ENCODE results near the gene COL11A1.

COL11A1 gene

GRCh38 chr1:102896771-102897170, 211.6 kb downstream of the COL11A1 start:
- no peaks in the 10 kb centered on the region for H3K4me1 ChIP-seq (ENCODE audit: low read depth, poor library complexity, severe bottlenecking)
- H3K36me3 ChIP-seq (ENCODE audit: insufficient read depth): no peaks in the 10 kb centered on the region
- H3K4me3 ChIP-seq (IDR thresholded peaks at IDR 0.05; ENCODE audit: insufficient read depth, low read depth, low read length): no peak overlapping the region
- H3K27me3 ChIP-seq (ENCODE audit: insufficient read depth, low read depth): no peaks in the 10 kb centered on the region
- H4K20me1 ChIP-seq (ENCODE audit: insufficient read depth): no peaks in the 10 kb centered on the region
- H3K4me2 ChIP-seq: no peak overlapping the region
- no peak for TF ChIP-seq CTCF (conservative IDR thresholded peaks at IDR 0.05; ENCODE audit: low read depth, low read length)
- H3K27ac ChIP-seq: no peak overlapping the region
- no peaks in the 10 kb centered on the region for H3K79me2 ChIP-seq (ENCODE audit: insufficient read depth, low read depth)
- H3K9ac ChIP-seq: no peak overlapping the region
- H2AFZ ChIP-seq (ENCODE audit: low read depth): no peak overlapping the region

GRCh38 chr1:102896286-102896685, 212.0 kb downstream of the COL11A1 start:
- no peak overlapping the region for H3K4me3 ChIP-seq (IDR thresholded peaks at IDR 0.05; ENCODE audit: insufficient read depth, low read depth, low read length)
- no peaks in the 10 kb centered on the region for H3K79me2 ChIP-seq (ENCODE audit: insufficient read depth, low read depth)
- no peak overlapping the region for H3K4me2 ChIP-seq
- no peaks in the 10 kb centered on the region for H3K36me3 ChIP-seq (ENCODE audit: insufficient read depth)
- no peaks in the 10 kb centered on the region for H4K20me1 ChIP-seq (ENCODE audit: insufficient read depth)
- H3K27ac ChIP-seq: no peak overlapping the region
- no peaks in the 10 kb centered on the region for H3K4me1 ChIP-seq (ENCODE audit: low read depth, poor library complexity, severe bottlenecking)
- H3K27me3 ChIP-seq (ENCODE audit: insufficient read depth, low read depth): no peaks in the 10 kb centered on the region
- H2AFZ ChIP-seq (ENCODE audit: low read depth): no peak overlapping the region
- TF ChIP-seq CTCF (conservative IDR thresholded peaks at IDR 0.05; ENCODE audit: low read depth, low read length): no peak
- no peak overlapping the region for H3K9ac ChIP-seq

GRCh38 chr1:102891868-102892625, 216.3 kb downstream of the COL11A1 start:
- Histone ChIP-seq H3K4me2 (no peak overlapping the region), H4K20me1 (ENCODE audit: insufficient read depth) (no peaks in the 10 kb centered on the region), H3K4me3 (IDR thresholded peaks at IDR 0.05; ENCODE audit: insufficient read depth, low read depth, low read length) (no peak overlapping the region), H3K27me3 (ENCODE audit: insufficient read depth, low read depth) (no peaks in the 10 kb centered on the region), H3K9ac (no peak overlapping the region), H2AFZ (ENCODE audit: low read depth) (no peak overlapping the region), H3K4me1 (ENCODE audit: low read depth, poor library complexity, severe bottlenecking) (no peaks in the 10 kb centered on the region), H3K79me2 (ENCODE audit: insufficient read depth, low read depth) (no peaks in the 10 kb centered on the region), H3K36me3 (ENCODE audit: insufficient read depth) (no peaks in the 10 kb centered on the region), H3K27ac (no peak overlapping the region)
- no peak for TF ChIP-seq CTCF (conservative IDR thresholded peaks at IDR 0.05; ENCODE audit: low read depth, low read length)

- no peaks in the 10 kb centered on the region for H3K79me2 ChIP-seq (ENCODE audit: insufficient read depth, low read depth)
- H3K27me3 ChIP-seq (ENCODE audit: insufficient read depth, low read depth): no peaks in the 10 kb centered on the region
- no peaks in the 10 kb centered on the region for H3K36me3 ChIP-seq (ENCODE audit: insufficient read depth)
- H3K4me1 ChIP-seq (ENCODE audit: low read depth, poor library complexity, severe bottlenecking): no peaks in the 10 kb centered on the region
- no peak overlapping the region for H3K4me3 ChIP-seq (IDR thresholded peaks at IDR 0.05; ENCODE audit: insufficient read depth, low read depth, low read length)
- H3K9ac ChIP-seq: no peak overlapping the region
- H3K27ac ChIP-seq: no peak overlapping the region
- no peaks in the 10 kb centered on the region for H4K20me1 ChIP-seq (ENCODE audit: insufficient read depth)
- H2AFZ ChIP-seq (ENCODE audit: low read depth): no peak overlapping the region
- TF ChIP-seq CTCF (conservative IDR thresholded peaks at IDR 0.05; ENCODE audit: low read depth, low read length): no peak
- no peak overlapping the region for H3K4me2 ChIP-seq
Observed at GRCh38 chr1:102886638-102887037, 221.7 kb downstream of the COL11A1 start.
